IMR-90 (cell line): ENCODE results near the gene RESF1. TPM values are rescaled to one million over a fixed set of nuclear protein-coding genes. Genes with fewer than 3 reads are reported as not detected.

ENCODE experiments used
- ATAC-seq: fragments of 200-7000 bp; cut with Tn5 transposase; 2 replicates; pipeline ENCODE4 v1.9.1; 2020; ENCODE audit warnings: low read depth, mild to moderate bottlenecking, moderate library complexity
- BruUV-seq: library from RNA; stranded (reverse); fragments of 400-500 nt; replicated peaks from 2 replicates; lab custom pipeline; 2021; lab: Mats Ljungman, UMichigan
- CTCF ChIA-PET: fragments of 300-600 bp; formaldehyde crosslinking; extraction: SDS; loops from one replicate; lab custom pipeline; 2021; ENCODE audit warnings: antibody characterized with exemption; lab: Yijun Ruan, JAX
- POLR2A ChIA-PET: fragments of 300-600 bp; sonication (Branson Sonifier 250); formaldehyde crosslinking; loops from one replicate; lab custom pipeline; 2022; ENCODE audit warnings: antibody characterized with exemption; ENCODE audit not compliant: unreplicated experiment; lab: Charles Lee
- DNase-seq: peaks from one replicate; pipeline ENCODE4 v3.0.0; 2013
- H2AFZ ChIP-seq: replicated peaks from 2 replicates; pipeline ENCODE3; 2013; ENCODE audit warnings: low read length, mild to moderate bottlenecking; ENCODE audit not compliant: poor library complexity
- H2AK5ac ChIP-seq: 2 replicates; pipeline ENCODE4 v1.6.1; 2013; ENCODE audit warnings: low read depth, low read length, inconsistent platforms
- H2AK9ac ChIP-seq: replicated peaks from 2 replicates; pipeline ENCODE3; 2013; ENCODE audit warnings: mild to moderate bottlenecking, low read depth, low read length, moderate library complexity; ENCODE audit not compliant: poor library complexity
- H2BK120ac ChIP-seq: 2 replicates; pipeline ENCODE4 v1.6.1; 2013; ENCODE audit warnings: low read depth, low read length, inconsistent platforms
- H2BK15ac ChIP-seq: 3 replicates; pipeline ENCODE4 v1.6.1; 2013; ENCODE audit warnings: low read depth, low read length, inconsistent platforms
- H2BK20ac ChIP-seq: 2 replicates; pipeline ENCODE4 v1.6.1; 2013; ENCODE audit warnings: low read depth, mild to moderate bottlenecking, inconsistent platforms, low read length, moderate library complexity
- H2BK5ac ChIP-seq: 2 replicates; pipeline ENCODE4 v1.6.1; 2013; ENCODE audit warnings: mild to moderate bottlenecking, low read depth, low read length, inconsistent platforms; ENCODE audit not compliant: poor library complexity, severe bottlenecking
- H3K14ac ChIP-seq: replicated peaks from 2 replicates; pipeline ENCODE4 v1.6.1; 2013; ENCODE audit warnings: low read depth, low read length, inconsistent platforms
- H3K18ac ChIP-seq: 2 replicates; pipeline ENCODE4 v1.6.1; 2013; ENCODE audit warnings: low read depth, low read length, control low read depth
- H3K23ac ChIP-seq: 2 replicates; pipeline ENCODE4 v1.6.1; 2013; ENCODE audit warnings: low read depth, low read length, inconsistent platforms
- H3K27ac ChIP-seq: 2 replicates; pipeline ENCODE4 v1.5.1; 2013; ENCODE audit warnings: mild to moderate bottlenecking, control low read depth, low read length; ENCODE audit not compliant: insufficient read depth
- H3K27me3 ChIP-seq: 2 replicates; pipeline ENCODE4 v1.6.1; 2013; ENCODE audit warnings: low read length; ENCODE audit not compliant: control insufficient read depth, insufficient read depth
- H3K36me3 ChIP-seq: 2 replicates; pipeline ENCODE4 v1.6.1; 2013; ENCODE audit warnings: low read length, mixed read lengths; ENCODE audit not compliant: control insufficient read depth, insufficient read depth
- H3K4ac ChIP-seq: 2 replicates; pipeline ENCODE4 v1.6.1; 2013; ENCODE audit warnings: low read depth, low read length, inconsistent platforms
- H3K4me1 ChIP-seq: 2 replicates; pipeline ENCODE4 v1.6.1; 2013; ENCODE audit warnings: low read length, mixed read lengths; ENCODE audit not compliant: control insufficient read depth, insufficient read depth
- H3K4me2 ChIP-seq: 2 replicates; pipeline ENCODE4 v1.6.1; 2013; ENCODE audit warnings: low read depth, mild to moderate bottlenecking, control low read depth, low read length, moderate library complexity
- H3K4me3 ChIP-seq: 2 replicates; pipeline ENCODE4 v1.5.1; 2013; ENCODE audit warnings: low read depth, mild to moderate bottlenecking, control low read depth, low read length, moderate library complexity; ENCODE audit not compliant: insufficient read depth
- H3K56ac ChIP-seq: 2 replicates; pipeline ENCODE4 v1.6.1; 2013; ENCODE audit warnings: low read length, inconsistent platforms; ENCODE audit not compliant: insufficient read depth; ENCODE audit errors: extremely low read depth
- H3K79me1 ChIP-seq, 2 experiments: 2 replicates each; pipeline ENCODE4 v1.6.1; 2013; ENCODE audit warnings: low read length in 2 of 2, inconsistent platforms in 1 of 2, low read depth in 1 of 2
- H3K9ac ChIP-seq: 2 replicates; pipeline ENCODE4 v1.6.1; 2013; ENCODE audit warnings: low read depth, low read length, control low read depth
- H3K9me1 ChIP-seq: 2 replicates; pipeline ENCODE4 v1.6.1; 2013; ENCODE audit warnings: low read length, inconsistent platforms; ENCODE audit not compliant: insufficient read depth
- H3K9me3 ChIP-seq: 2 replicates; pipeline ENCODE4 v1.6.1; 2013; ENCODE audit warnings: low read length; ENCODE audit not compliant: control insufficient read depth, insufficient read depth
- H4K20me1 ChIP-seq: 2 replicates; pipeline ENCODE4 v1.6.1; 2013; ENCODE audit warnings: low read length, inconsistent platforms; ENCODE audit not compliant: insufficient read depth
- H4K5ac ChIP-seq: 2 replicates; pipeline ENCODE4 v1.6.1; 2013; ENCODE audit warnings: mild to moderate bottlenecking, low read depth, low read length, control low read depth
- H4K8ac ChIP-seq, 2 experiments: 2 replicates each; pipeline ENCODE4 v1.6.1; 2013; ENCODE audit warnings: low read depth in 2 of 2, low read length in 2 of 2, control low read depth in 1 of 2, inconsistent platforms in 1 of 2
- H4K91ac ChIP-seq: 2 replicates; pipeline ENCODE4 v1.6.1; 2013; ENCODE audit warnings: low read depth, low read length, inconsistent platforms; ENCODE audit not compliant: insufficient read depth
- BHLHE40 ChIP-seq: fragments of 150-350 bp; IDR thresholded peaks from 2 replicates; pipeline ENCODE4 v1.6.1; 2016; ENCODE audit warnings: mild to moderate bottlenecking, low read depth, low read length
- CEBPB ChIP-seq: IDR thresholded peaks from 2 replicates; pipeline ENCODE4 v1.6.1; 2012; ENCODE audit warnings: low read depth, low read length, improper control_type of control experiment
- CHD1 ChIP-seq: IDR thresholded peaks from 2 replicates; pipeline ENCODE4 v1.6.1; 2012; ENCODE audit warnings: low read depth, low read length, improper control_type of control experiment
- CTCF ChIP-seq: conservative IDR thresholded peaks from 2 replicates; pipeline ENCODE4 v1.5.1; 2012; ENCODE audit warnings: mild to moderate bottlenecking, low read depth, low read length, improper control_type of control experiment
- ELK1 ChIP-seq: fragments of 150-350 bp; IDR thresholded peaks from 2 replicates; pipeline ENCODE4 v1.6.1; 2016; ENCODE audit warnings: low read depth, mild to moderate bottlenecking, low read length, moderate library complexity, borderline replicate concordance
- FOS ChIP-seq: fragments of 150-350 bp; IDR thresholded peaks from 2 replicates; pipeline ENCODE4 v1.6.1; 2016; ENCODE audit warnings: low read depth, low read length
- MAFK ChIP-seq: IDR thresholded peaks from 2 replicates; pipeline ENCODE4 v1.6.1; 2012; ENCODE audit warnings: low read depth, low read length, improper control_type of control experiment
- MAZ ChIP-seq: IDR thresholded peaks from 2 replicates; pipeline ENCODE4 v1.6.1; 2012; ENCODE audit warnings: low read depth, mild to moderate bottlenecking, low read length, improper control_type of control experiment, moderate library complexity, borderline replicate concordance
- MXI1 ChIP-seq: IDR thresholded peaks from 2 replicates; pipeline ENCODE4 v1.6.1; 2012; ENCODE audit warnings: low read depth, mild to moderate bottlenecking, low read length, moderate library complexity, borderline replicate concordance
- NFE2L2 ChIP-seq: fragments of 150-350 bp; IDR thresholded peaks from 2 replicates; pipeline ENCODE4 v1.6.1; 2016; ENCODE audit warnings: low read depth, mild to moderate bottlenecking, low read length
- POLR2A ChIP-seq: IDR thresholded peaks from 2 replicates; pipeline ENCODE4 v1.6.1; 2012; ENCODE audit warnings: mild to moderate bottlenecking, low read depth, low read length
- RAD21 ChIP-seq: IDR thresholded peaks from 2 replicates; pipeline ENCODE4 v1.6.1; 2012; ENCODE audit warnings: low read length, improper control_type of control experiment
- RCOR1 ChIP-seq: IDR thresholded peaks from 2 replicates; pipeline ENCODE4 v1.6.1; 2012; ENCODE audit warnings: mild to moderate bottlenecking, low read length, improper control_type of control experiment; ENCODE audit not compliant: insufficient replicate concordance
- RFX5 ChIP-seq: IDR thresholded peaks from 2 replicates; pipeline ENCODE4 v1.8.0; 2012; ENCODE audit warnings: low read depth, mild to moderate bottlenecking, low read length, moderate library complexity
- SMC3 ChIP-seq: fragments of 150-350 bp; IDR thresholded peaks from 2 replicates; pipeline ENCODE4 v1.6.1; 2016; ENCODE audit warnings: low read depth, mild to moderate bottlenecking, antibody characterized with exemption, low read length, moderate library complexity
- WGBS, 2 experiments: methylation state at CpG; one replicate each; pipeline versions ENCODE4 v1.1.5 to v1.1.7; 2013; ENCODE audit warnings: missing lambda C conversion rate in 2 of 2; ENCODE audit not compliant: insufficient read length in 1 of 2; ENCODE audit errors: extremely low coverage in 2 of 2; 5-methylcytosine and 5-hydroxymethylcytosine counted together
- dilution Hi-C: fragments of 300-500 bp; cut with HindIII; formaldehyde crosslinking; loops from one replicate; pipeline ENCODE4 v1.14.3; 2018; ENCODE audit warnings: low sequenced_read_pairs; ENCODE audit not compliant: unreplicated experiment
- in situ Hi-C: fragments of 300-500 bp; cut with MboI; formaldehyde crosslinking; loops from 3 replicates; pipeline ENCODE4 v1.14.3; 2019; ENCODE audit warnings: low sequenced_read_pairs, inconsistent platforms, mixed read lengths
- intact Hi-C: fragments of 100-400 bp; cut with micrococcal nuclease; formaldehyde crosslinking; loops from 2 replicates; pipeline ENCODE4 v1.10.0; 2022
- polyA plus RNA-seq, 3 experiments: library from polyadenylated mRNA; depleted of rRNA; stranded (reverse); fragments of >200 nt; gene quantifications; 2 replicates each; pipeline ENCODE4 v1.2.3, GENCODE V29; 2012; ENCODE audit warnings: low replicate concordance in 1 of 3
- total RNA-seq: library from RNA; depleted of rRNA; stranded (reverse); fragments of >200 nt; gene quantifications from 2 replicates; pipeline ENCODE4 v1.2.3, GENCODE V29; 2012
- TF ChIP-seq, protein P1 (sequence below): fragments of 150-350 bp; IDR thresholded peaks from 2 replicates; pipeline ENCODE4 v1.6.1; 2017; ENCODE audit warnings: mild to moderate bottlenecking, antibody characterized with exemption, low read length, low read depth

RESF1 gene
- total and polyA plus RNA-seq, 2 of the 4 experiments (the other 2 are of a cell fraction), result 5.0 to 7.3 TPM

DNA sequence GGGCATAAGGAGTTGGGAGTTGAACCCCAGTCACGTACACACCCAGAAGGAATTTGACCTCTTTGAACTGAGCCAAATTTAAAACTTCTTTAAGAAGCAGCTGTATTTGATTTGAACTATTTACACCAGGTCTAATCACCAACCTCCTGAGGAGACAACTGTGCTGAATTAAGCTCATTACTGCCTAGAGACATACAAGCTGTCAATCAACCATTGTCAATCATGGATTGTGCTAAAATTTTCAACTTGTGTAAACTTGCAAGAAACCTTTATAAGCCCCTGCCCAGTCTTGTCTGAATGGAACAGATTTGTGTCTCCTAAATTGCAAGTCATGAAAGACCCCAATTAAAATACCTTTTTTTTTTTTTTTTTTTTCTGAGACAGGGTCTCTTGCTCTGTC lies 44.3 kb upstream of the RESF1 start:
- no peak for ATAC-seq
- POLR2A ChIA-PET, result no interaction called here
- Histone ChIP-seq H3K36me3 (no peaks in the 10 kb centered on the region), H3K27me3 (no peaks in the 10 kb centered on the region), H3K56ac (no peak overlapping the region), H4K5ac (no peak overlapping the region), H4K8ac (no peak overlapping the region), H3K4ac (no peak overlapping the region), H2BK20ac (no peak overlapping the region), H3K4me2 (no peak overlapping the region), H3K79me1 (no peaks in the 10 kb centered on the region), H4K20me1 (no peaks in the 10 kb centered on the region), H3K9me1 (no peaks in the 10 kb centered on the region), H3K9me3 (0 out of 2 replicates have a peak, but pooled peaks cover 2% of the 10 kb centered on the region), H4K91ac (no peak overlapping the region), H2BK120ac (no peak overlapping the region), H2BK15ac (no peak overlapping the region), H3K4me3 (no peak overlapping the region), H2BK5ac (no peak overlapping the region), H2AK5ac (no peak overlapping the region), H3K18ac (no peak overlapping the region), H3K9ac (no peak overlapping the region), H2AFZ (no peak overlapping the region), H3K23ac (no peak overlapping the region), H3K4me1 (no peaks in the 10 kb centered on the region), H2AK9ac (no peak overlapping the region), H3K14ac (no peak overlapping the region), H3K27ac (no peak overlapping the region)
- in situ Hi-C loops (no loop called here), dilution Hi-C loops (no loop called here), intact Hi-C loops (no loop called here)
- BruUV-seq, result no TSS peak
- TF ChIP-seq RAD21 (no peak), CHD1 (no peak), MXI1 (no peak), RCOR1 (no peak), SMC3 (no peak), MAZ (no peak), CEBPB (no peak), CTCF (no peak), POLR2A (no peak), BHLHE40 (no peak), NFE2L2 (no peak), FOS (no peak), ELK1 (no peak), RFX5 (no peak), MAFK (no peak)
- TF ChIP-seq, protein P1, sequence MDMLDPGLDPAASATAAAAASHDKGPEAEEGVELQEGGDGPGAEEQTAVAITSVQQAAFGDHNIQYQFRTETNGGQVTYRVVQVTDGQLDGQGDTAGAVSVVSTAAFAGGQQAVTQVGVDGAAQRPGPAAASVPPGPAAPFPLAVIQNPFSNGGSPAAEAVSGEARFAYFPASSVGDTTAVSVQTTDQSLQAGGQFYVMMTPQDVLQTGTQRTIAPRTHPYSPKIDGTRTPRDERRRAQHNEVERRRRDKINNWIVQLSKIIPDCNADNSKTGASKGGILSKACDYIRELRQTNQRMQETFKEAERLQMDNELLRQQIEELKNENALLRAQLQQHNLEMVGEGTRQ, result no peak
- DNase-seq, result no peak
- WGBS, 2 experiments, result no CpG with 5 or more reads among the region's 1 CpG
- CTCF ChIA-PET, result no interaction called here
